ENCODE data around the gene TRAF2.

The TRAF2 gene

GRCh38 chr9:136972335-136972734 is 86.0 kb downstream of the TRAF2 start:
- no peak overlapping the region for H3K4me3 ChIP-seq (ENCODE audit: control insufficient read depth, low read depth, low read length)
- no peak for DNase-seq (ENCODE audit: low read depth)
- no peak for TF ChIP-seq CTCF (conservative IDR thresholded peaks at IDR 0.05; ENCODE audit: control insufficient read depth, insufficient read depth, low read depth, low read length)

- no peak for DNase-seq (ENCODE audit: low read depth)
- no peak overlapping the region for H3K4me3 ChIP-seq (ENCODE audit: control insufficient read depth, low read depth, low read length)
- no peak for TF ChIP-seq CTCF (conservative IDR thresholded peaks at IDR 0.05; ENCODE audit: control insufficient read depth, insufficient read depth, low read depth, low read length)
Observed at GRCh38 chr9:136972743-136973142, 86.4 kb downstream of the TRAF2 start.

GRCh38 chr9:136973618-136974617 is 87.6 kb downstream of the TRAF2 start:
- no peak overlapping the region for H3K4me3 ChIP-seq (ENCODE audit: control insufficient read depth, low read depth, low read length)
- DNase-seq (ENCODE audit: low read depth), result no peak
- no peak for TF ChIP-seq CTCF (conservative IDR thresholded peaks at IDR 0.05; ENCODE audit: control insufficient read depth, insufficient read depth, low read depth, low read length)

GRCh38 chr9:136974817-136975535 is 88.7 kb downstream of the TRAF2 start:
- no peak for TF ChIP-seq CTCF (conservative IDR thresholded peaks at IDR 0.05; ENCODE audit: control insufficient read depth, insufficient read depth, low read depth, low read length)
- H3K4me3 ChIP-seq (ENCODE audit: control insufficient read depth, low read depth, low read length), result no peak overlapping the region
- no peak for DNase-seq (ENCODE audit: low read depth)

- no peak for TF ChIP-seq CTCF (conservative IDR thresholded peaks at IDR 0.05; ENCODE audit: control insufficient read depth, insufficient read depth, low read depth, low read length)
- H3K4me3 ChIP-seq (ENCODE audit: control insufficient read depth, low read depth, low read length), result no peak overlapping the region
- DNase-seq (ENCODE audit: low read depth), result no peak
Observed at GRCh38 chr9:136975644-136976043, 89.3 kb downstream of the TRAF2 start.

All from fibroblast of mammary gland (primary cell).